GM18870 (cell line): ENCODE measurements around the gene PLCG1.

Experiments used
- ATAC-seq: cut with Tn5 transposase; IDR thresholded peaks from one replicate; pipeline ENCODE4 v1.9.1; 2021; ENCODE audit warnings: moderate library complexity; ENCODE audit not compliant: unreplicated experiment

Gene PLCG1

DNA sequence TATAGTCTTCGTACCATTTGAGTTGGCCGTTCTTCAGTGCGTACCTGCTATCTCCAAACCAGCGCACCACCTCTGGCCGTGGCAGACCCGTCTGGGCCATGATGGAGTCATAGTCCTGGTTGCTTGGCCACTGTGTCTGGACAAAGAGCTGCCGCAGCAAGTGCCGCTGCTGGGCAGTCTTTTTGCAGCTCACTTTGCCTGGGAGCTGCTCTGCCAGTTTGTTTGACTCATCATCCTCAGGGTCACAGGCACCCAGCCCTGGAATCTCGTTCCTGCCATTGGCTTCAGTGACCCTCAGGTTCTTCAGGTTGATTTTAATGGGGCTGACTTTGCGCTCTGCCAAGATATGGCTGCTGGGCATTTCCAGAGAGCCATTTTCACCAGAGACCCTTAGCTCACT, 65.1 kb downstream of the PLCG1 start:
- no peak for ATAC-seq

DNA sequence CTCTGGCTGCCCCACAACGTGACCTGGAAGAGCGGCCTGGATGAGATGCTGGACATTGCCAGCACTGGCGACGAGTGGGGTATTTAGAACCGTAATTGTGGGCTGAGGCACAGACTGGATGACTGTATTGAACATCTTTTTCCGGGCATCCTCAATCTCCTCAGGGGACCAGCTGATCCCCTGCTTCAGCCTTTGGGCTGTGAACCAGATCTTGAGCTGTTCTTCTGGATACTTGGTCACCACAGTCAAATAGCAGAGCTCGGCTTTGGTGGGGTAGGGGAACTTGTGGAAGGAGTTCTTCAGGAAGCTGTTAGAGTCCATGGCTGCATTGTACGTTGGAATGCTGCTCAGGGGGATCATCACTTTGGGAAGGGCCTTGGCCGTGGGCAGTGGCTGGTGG, 66.3 kb downstream of the PLCG1 start:
- no peak for ATAC-seq

DNA sequence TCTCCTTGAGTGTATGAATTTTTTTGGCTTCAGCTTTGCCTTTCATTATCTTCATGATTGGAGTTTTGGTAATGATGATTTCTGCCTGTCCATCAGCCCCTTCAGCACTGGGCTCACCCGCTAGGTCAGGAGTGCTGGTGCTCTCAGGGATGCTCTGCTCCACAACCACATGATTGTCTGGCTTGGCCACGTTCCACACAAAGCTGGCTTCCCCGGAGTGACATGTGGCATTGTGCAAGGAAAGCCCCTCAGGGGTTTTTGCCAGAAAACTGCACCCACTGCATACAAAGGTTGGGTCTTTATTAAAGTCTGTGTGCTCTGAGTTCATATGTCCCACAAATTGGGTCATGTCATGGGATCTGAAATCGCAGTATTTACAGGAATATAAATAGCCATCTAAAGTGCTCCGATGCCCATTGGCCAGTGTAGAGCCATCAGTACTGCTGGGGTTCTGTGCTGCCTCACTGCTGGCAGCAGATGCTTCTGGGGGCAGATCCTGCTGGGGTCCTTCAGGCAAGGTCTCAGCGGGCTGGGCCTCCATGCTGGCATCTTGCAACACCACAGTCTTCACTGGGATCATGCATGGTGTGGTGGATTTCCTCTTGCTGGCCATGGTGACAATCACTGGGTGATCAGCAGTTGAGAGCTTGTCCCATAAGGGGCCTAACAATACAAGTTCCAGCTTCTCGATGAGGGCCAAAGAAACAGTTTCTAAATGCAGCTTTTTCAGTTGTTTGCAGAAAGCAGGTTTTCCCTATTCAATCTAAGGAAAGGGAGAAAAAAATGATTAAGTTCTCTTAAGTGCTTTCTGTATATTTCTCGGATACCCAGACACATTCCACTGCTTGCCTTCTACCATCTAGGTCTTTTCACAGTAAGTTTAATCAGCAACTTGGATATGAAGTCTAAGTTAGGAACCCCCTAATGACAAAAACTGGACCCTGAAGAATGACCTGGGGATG, 67.2 kb downstream of the PLCG1 start:
- ATAC-seq: no peak

- no peak for ATAC-seq
These were observed 68.0 kb downstream of the PLCG1 start for GRCh38 chr20:41205313-41205712.

- ATAC-seq: no peak
These were observed 75.9 kb downstream of the PLCG1 start for GRCh38 chr20:41213150-41213820.

DNA sequence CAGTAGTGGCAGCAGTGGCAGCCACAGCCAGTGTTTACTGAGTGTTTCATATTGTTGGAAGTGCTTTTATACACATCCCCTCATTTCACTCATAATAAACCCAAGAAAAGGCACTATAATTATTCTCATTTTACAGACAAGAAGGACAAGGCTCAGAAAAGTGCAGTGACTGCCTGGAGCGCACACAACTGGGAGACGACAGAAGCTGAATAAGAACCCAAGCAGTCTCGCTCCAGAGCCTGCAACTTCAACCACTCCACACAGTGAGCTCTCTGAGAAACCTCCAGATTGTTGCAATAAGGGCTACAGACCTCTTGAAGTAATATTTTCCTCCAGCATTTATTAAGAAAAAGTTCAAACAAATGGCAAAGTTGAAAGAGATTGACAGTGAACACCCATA, 76.9 kb downstream of the PLCG1 start:
- ATAC-seq: no peak

DNA sequence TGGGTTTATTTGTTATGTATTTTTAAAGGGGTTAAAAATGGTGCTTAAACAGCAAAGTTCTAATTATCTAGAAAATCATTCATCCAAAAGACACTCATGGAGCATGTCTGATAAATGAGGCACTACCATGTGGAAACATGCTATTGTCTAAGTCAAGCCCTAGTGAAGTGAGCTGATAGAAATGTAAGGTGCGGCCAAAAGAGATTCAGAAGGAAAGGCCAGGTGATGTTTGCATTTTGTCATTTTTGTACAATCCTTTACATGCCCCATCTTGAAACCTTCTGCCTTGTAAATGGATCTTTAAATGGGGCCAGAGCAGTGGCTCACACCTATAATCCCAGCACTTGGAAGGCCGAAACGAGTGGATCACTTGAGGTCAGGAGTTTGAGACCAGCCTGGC, 77.3 kb downstream of the PLCG1 start:
- ATAC-seq: no peak

DNA sequence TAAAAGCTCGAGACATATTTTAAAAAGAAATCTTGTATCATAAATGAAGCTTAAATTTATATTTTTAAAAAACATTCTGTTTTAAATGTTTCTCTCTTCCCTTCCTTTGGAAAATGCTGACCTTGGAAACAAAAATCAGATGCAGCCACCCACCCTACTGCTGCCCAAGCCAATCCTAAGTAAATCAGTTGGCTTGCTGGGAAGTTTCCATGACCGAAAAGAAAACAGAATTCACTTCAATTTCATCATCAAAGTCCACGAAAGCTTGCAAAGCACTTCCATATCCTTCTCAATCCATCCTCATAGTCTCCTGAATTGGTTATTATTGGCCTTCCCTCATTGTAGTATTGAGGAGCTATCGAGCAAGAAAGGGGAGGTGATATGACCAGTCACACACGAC, 80.1 kb downstream of the PLCG1 start:
- ATAC-seq: no peak

DNA sequence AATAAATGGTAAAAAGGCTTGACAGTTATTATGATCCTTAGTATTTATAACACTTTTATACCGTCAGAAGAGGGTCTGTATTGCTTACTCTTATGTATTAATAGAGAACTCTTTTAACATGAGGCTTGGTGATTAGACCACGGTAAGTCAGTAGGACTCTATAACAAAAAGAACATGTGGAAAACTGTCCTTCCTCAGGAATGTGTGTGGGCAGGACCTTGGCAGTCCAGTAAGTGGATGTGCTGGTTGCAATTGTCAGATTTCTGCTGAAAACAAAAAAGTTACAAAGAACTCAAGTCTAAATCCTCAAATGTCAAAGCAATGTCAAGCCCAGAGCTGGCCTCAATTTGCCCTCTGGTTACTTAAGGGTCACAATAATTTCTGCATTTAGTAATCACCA, 81.1 kb downstream of the PLCG1 start:
- ATAC-seq: no peak

DNA sequence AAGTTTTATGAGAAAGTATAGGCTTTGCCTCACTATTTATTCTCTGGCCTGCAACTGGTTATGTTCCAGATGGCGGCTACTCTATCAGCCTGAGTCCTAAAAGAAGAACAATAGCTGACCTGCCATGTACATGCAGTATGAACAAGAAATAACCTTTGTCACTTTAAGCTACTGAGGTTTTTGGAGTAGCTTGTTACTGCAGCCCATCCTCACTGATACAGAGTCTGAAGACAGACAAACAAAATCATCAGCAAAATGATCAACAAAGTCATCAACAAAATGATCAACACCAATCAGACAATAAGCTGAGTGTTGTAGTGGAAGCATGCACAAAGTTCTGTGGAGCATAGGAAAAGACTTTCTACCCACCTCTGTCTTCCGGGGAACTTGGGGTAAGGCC, 82.5 kb downstream of the PLCG1 start:
- ATAC-seq: no peak

GRCh38 chr20:41221614-41222218, 84.4 kb downstream of the PLCG1 start:
- no peak for ATAC-seq

DNA sequence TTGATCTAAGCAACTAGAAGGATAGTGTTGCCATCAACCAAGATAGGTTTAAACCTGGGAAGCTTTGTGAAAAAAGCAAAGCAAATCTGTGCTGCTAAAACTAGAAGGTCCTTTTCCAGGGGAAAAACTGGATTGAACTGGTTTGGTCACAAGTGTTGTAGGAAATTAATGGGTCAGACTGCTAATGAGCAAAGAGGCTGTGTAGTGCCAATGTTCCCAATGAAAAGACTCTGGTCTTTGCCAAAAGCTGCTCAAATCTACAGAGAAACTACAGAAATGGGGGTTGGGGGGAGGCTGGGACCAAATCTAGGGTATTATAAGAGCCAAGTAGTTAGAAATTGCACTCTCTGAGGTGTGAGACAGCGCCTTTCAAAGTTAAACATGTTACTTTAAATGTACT, 85.0 kb downstream of the PLCG1 start:
- ATAC-seq: no peak

DNA sequence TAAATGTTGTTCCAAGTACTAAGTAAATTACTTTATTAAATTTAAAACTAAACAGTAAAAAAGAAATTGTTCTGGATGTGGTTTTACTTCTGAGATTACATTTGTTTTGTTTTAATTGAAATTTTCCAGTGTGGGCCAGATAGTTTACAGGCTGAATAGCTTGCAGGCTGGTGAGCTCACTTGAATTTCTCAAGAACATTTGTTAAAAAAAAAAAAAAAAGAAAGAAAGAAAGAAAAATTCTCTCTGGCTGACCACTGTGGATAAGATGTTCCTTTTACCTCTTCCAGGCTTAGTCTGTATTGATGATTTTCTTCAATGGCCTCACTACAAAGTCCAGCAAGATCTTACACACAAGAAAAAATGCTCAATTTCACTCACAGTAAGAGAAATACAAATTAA, 85.4 kb downstream of the PLCG1 start:
- no peak for ATAC-seq

DNA sequence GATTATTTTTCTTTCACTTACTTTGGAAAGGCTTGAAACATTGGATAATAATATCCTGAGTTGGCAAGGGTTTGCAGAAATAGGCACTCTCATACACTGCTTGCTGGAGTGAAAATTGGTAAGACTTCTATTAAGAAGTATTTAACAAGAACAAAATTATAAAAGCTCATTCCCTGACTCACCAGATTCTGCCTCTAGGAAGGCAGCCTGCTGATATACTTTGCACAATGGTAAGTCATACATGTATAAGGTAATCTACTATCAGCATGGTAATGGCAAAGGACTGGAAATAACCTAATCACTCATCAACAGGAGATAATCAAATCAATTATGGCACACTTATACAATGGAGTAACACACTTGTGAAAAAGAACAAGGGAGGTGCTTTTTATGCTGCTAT, 85.8 kb downstream of the PLCG1 start:
- no peak for ATAC-seq

DNA sequence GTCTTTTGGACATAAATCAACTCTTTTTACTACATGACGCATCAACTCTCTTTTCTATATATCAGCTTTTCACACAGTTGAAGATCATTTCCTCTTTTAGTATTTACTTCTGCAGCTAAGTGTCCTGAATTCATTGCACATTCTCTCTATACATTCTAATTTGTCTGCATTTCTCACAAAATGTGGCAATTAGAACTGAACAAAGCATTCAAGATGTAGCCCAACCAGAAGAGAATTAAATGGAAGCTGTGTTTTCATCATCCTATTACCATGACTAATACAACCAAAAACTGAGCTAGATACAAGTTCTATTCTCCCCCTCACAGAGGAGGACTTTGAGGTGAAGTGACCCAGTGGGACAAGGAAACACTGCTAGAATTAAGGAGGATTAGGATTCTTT, 86.9 kb downstream of the PLCG1 start:
- no peak for ATAC-seq

GRCh38 chr20:41225091-41225490, 87.7 kb downstream of the PLCG1 start:
- ATAC-seq: no peak

DNA sequence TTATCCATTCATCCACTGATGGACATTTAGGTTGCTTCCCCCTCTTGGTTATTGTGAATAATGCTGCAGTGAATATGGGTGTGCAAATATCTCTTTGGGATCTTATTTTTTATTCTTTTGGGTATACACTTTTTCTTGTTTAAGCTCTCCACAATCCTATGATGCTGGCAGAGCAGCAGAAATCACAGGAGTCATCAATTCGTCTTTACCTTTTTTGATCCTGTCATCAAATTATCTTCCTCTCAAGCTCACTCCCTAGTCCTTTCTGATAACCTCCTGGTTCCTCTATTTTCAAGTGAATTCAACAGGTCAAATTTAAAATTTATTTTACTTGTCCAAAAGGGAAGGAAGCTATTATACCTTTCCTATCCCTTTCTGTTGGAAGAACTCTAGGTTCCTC, 89.1 kb downstream of the PLCG1 start:
- no peak for ATAC-seq
